Neural progenitor cell (in vitro differentiated cells): ENCODE data around the gene MGME1. TPM values are rescaled to one million over a fixed set of nuclear protein-coding genes. Genes with fewer than 3 reads are reported as not detected.

Experiments
- DNase-seq: peaks from one replicate; pipeline ENCODE4 v3.0.0-alpha.2; 2016; ENCODE audit warnings: low spot score
- H2AFZ ChIP-seq: fragments of 200-600 bp; sonication (generic); replicated peaks from 2 replicates; pipeline ENCODE4 v1.6.1; 2016; ENCODE audit warnings: antibody characterized with exemption
- H3F3A ChIP-seq: fragments of 200-600 bp; sonication (generic); 2 replicates; pipeline ENCODE4 v1.6.1; 2016; ENCODE audit warnings: antibody characterized with exemption, low read depth
- H3K27ac ChIP-seq: fragments of 200-600 bp; sonication (generic); 2 replicates; pipeline ENCODE4 v1.5.1; 2016; ENCODE audit warnings: mild to moderate bottlenecking
- H3K27me3 ChIP-seq: fragments of 200-600 bp; sonication (generic); 2 replicates; pipeline ENCODE4 v1.6.1; 2016; ENCODE audit warnings: mild to moderate bottlenecking, moderate library complexity
- H3K36me3 ChIP-seq: fragments of 200-600 bp; sonication (generic); 2 replicates; pipeline ENCODE4 v1.5.1; 2016
- H3K4me1 ChIP-seq: fragments of 200-600 bp; sonication (generic); 2 replicates; pipeline ENCODE4 v1.6.1; 2016; ENCODE audit warnings: mixed run types
- H3K4me2 ChIP-seq: fragments of 200-600 bp; sonication (generic); 2 replicates; pipeline ENCODE4 v1.6.1; 2016
- H3K4me3 ChIP-seq: fragments of 200-600 bp; sonication (generic); 2 replicates; pipeline ENCODE4 v1.5.1; 2016
- H3K79me2 ChIP-seq: fragments of 200-600 bp; sonication (generic); 2 replicates; pipeline ENCODE4 v1.6.1; 2016; ENCODE audit warnings: low read depth
- H3K9ac ChIP-seq: fragments of 200-600 bp; sonication (generic); 2 replicates; pipeline ENCODE4 v1.6.1; 2016
- H3K9me3 ChIP-seq: fragments of 200-600 bp; sonication (generic); 2 replicates; pipeline ENCODE4 v1.5.1; 2016; ENCODE audit warnings: low read depth
- H4K20me1 ChIP-seq: fragments of 200-600 bp; sonication (generic); 2 replicates; pipeline ENCODE4 v1.6.1; 2016; ENCODE audit warnings: low read depth
- H3K27ac Mint-ChIP-seq: 3 replicates; pipeline ENCODE4 v1.8.0; 2021; ENCODE audit warnings: mixed read lengths
- H3K27me3 Mint-ChIP-seq: 2 replicates; pipeline ENCODE4 v1.8.0; 2022; ENCODE audit warnings: low read depth, mild to moderate bottlenecking, inconsistent platforms, moderate library complexity, mixed read lengths; ENCODE audit not compliant: insufficient read depth
- H3K36me3 Mint-ChIP-seq: 3 replicates; pipeline ENCODE4 v1.8.0; 2021; ENCODE audit warnings: mixed read lengths
- H3K4me1 Mint-ChIP-seq: 3 replicates; pipeline ENCODE4 v1.8.0; 2021; ENCODE audit warnings: mixed read lengths
- H3K4me3 Mint-ChIP-seq: 3 replicates; pipeline ENCODE4 v1.8.0; 2021; ENCODE audit warnings: mild to moderate bottlenecking, moderate library complexity, mixed read lengths
- H3K9me3 Mint-ChIP-seq: 3 replicates; pipeline ENCODE4 v1.8.0; 2020; ENCODE audit warnings: mixed read lengths
- CTCF ChIP-seq: fragments of 200-600 bp; sonication (generic); IDR thresholded peaks from 2 replicates; pipeline ENCODE4 v1.5.1; 2017; ENCODE audit warnings: antibody characterized with exemption, mild to moderate bottlenecking
- EZH2 ChIP-seq: fragments of 200-600 bp; sonication (generic); IDR thresholded peaks from 2 replicates; pipeline ENCODE4 v1.6.1; 2017; ENCODE audit warnings: antibody characterized with exemption, mild to moderate bottlenecking, moderate library complexity
- EZH2phosphoT487 ChIP-seq: fragments of 200-600 bp; sonication (generic); IDR thresholded peaks from 2 replicates; pipeline ENCODE4 v1.6.1; 2017; ENCODE audit warnings: antibody characterized with exemption
- total RNA-seq: library from RNA; depleted of rRNA; stranded (reverse); fragments of >200 nt; gene quantifications from 2 replicates; pipeline ENCODE4 v1.2.3, GENCODE V29; 2015; ENCODE audit warnings: low replicate concordance

The MGME1 gene
- total RNA-seq, 1 donor from 2014 or later = 87.2 TPM

- H3K4me3 Mint-ChIP-seq = no peak overlapping the region
- TF ChIP-seq EZH2 = no peak
- no peak for TF ChIP-seq CTCF
- TF ChIP-seq EZH2phosphoT487 = no peak
- H3K36me3 ChIP-seq = peaks cover 33% of the 10 kb centered on the region
- H3K36me3 Mint-ChIP-seq = peaks cover 58% of the 10 kb centered on the region
- no peaks in the 10 kb centered on the region for H3K27me3 Mint-ChIP-seq
- H3K4me2 ChIP-seq = no peak overlapping the region
- H3K4me3 ChIP-seq = no peak overlapping the region
- H3K9ac ChIP-seq = no peak overlapping the region
- no peaks in the 10 kb centered on the region for H3K27me3 ChIP-seq
- H3K9me3 ChIP-seq = no peaks in the 10 kb centered on the region
- H3K27ac ChIP-seq = no peak overlapping the region
- peaks cover 18% of the 10 kb centered on the region for H3K4me1 Mint-ChIP-seq
- no peak for DNase-seq
- H3F3A ChIP-seq = peaks cover 8% of the 10 kb centered on the region
- no peaks in the 10 kb centered on the region for H3K4me1 ChIP-seq
- H4K20me1 ChIP-seq = peaks cover 85% of the 10 kb centered on the region
- peaks cover 100% of the 10 kb centered on the region for H3K79me2 ChIP-seq
- H3K9me3 Mint-ChIP-seq = no peaks in the 10 kb centered on the region
- H2AFZ ChIP-seq = no peak overlapping the region
- no peak overlapping the region for H3K27ac Mint-ChIP-seq
Observed at GRCh38 chr20:17955302-17955701, 13.5 kb upstream of the MGME1 start.

- H3K9me3 Mint-ChIP-seq = no peaks in the 10 kb centered on the region
- no peak overlapping the region for H3K4me3 ChIP-seq
- peaks cover 53% of the 10 kb centered on the region for H3K36me3 Mint-ChIP-seq
- no peak overlapping the region for H2AFZ ChIP-seq
- no peaks in the 10 kb centered on the region for H3K27me3 ChIP-seq
- no peaks in the 10 kb centered on the region for H3K27me3 Mint-ChIP-seq
- no peak overlapping the region for H3K4me2 ChIP-seq
- peaks cover 6% of the 10 kb centered on the region for H3K4me1 ChIP-seq
- DNase-seq = no peak
- H3K9me3 ChIP-seq = no peaks in the 10 kb centered on the region
- peaks cover 23% of the 10 kb centered on the region for H3K4me1 Mint-ChIP-seq
- no peak overlapping the region for H3K4me3 Mint-ChIP-seq
- peaks cover 100% of the 10 kb centered on the region for H3K79me2 ChIP-seq
- TF ChIP-seq EZH2phosphoT487 = no peak
- no peak for TF ChIP-seq EZH2
- TF ChIP-seq CTCF = no peak
- H3K27ac Mint-ChIP-seq = no peak overlapping the region
- peaks cover 24% of the 10 kb centered on the region for H3K36me3 ChIP-seq
- peaks cover 13% of the 10 kb centered on the region for H3F3A ChIP-seq
- no peak overlapping the region for H3K9ac ChIP-seq
- no peak overlapping the region for H3K27ac ChIP-seq
- H4K20me1 ChIP-seq = peaks cover 90% of the 10 kb centered on the region
Observed at GRCh38 chr20:17956099-17956685, 12.6 kb upstream of the MGME1 start.

GRCh38 chr20:17957505-17958363 is 11.1 kb upstream of the MGME1 start:
- TF ChIP-seq CTCF (no peak), EZH2 (no peak), EZH2phosphoT487 (no peak)
- Mint-ChIP-seq H3K4me3 (no peak overlapping the region), H3K4me1 (peaks cover 35% of the 10 kb centered on the region), H3K36me3 (peaks cover 48% of the 10 kb centered on the region), H3K27ac (no peak overlapping the region), H3K9me3 (no peaks in the 10 kb centered on the region), H3K27me3 (no peaks in the 10 kb centered on the region)
- no peak overlapping the region for H3K9ac ChIP-seq
- H3K27me3 ChIP-seq = no peaks in the 10 kb centered on the region
- H3K9me3 ChIP-seq = no peaks in the 10 kb centered on the region
- peaks cover 17% of the 10 kb centered on the region for H3K4me1 ChIP-seq
- no peak overlapping the region for H3K27ac ChIP-seq
- no peak overlapping the region for H2AFZ ChIP-seq
- peaks cover 11% of the 10 kb centered on the region for H3K36me3 ChIP-seq
- DNase-seq = no peak
- H3K4me3 ChIP-seq = no peak overlapping the region
- peaks cover 98% of the 10 kb centered on the region for H4K20me1 ChIP-seq
- peaks cover 100% of the 10 kb centered on the region for H3K79me2 ChIP-seq
- peaks cover 17% of the 10 kb centered on the region for H3F3A ChIP-seq
- no peak overlapping the region for H3K4me2 ChIP-seq
